SU-DHL-6 (cell line): ENCODE measurements around the gene STARD7.
"Not testable (repeated sequence)": the region's sequence is repeated elsewhere in the genome, so short reads cannot be mapped to it uniquely, and the experiment has no call there.

Source experiments
- EZH2phosphoT487 ChIP-seq: fragments of 200-600 bp; sonication (generic), shearing (Covaris generic); conservative IDR thresholded peaks from 2 replicates; pipeline ENCODE4 v1.6.1; 2018; ENCODE audit warnings: mild to moderate bottlenecking, antibody characterized with exemption, low read length, moderate library complexity, mixed read lengths
- TF ChIP-seq, protein P1 (sequence below): fragments of 200-600 bp; sonication (generic); IDR thresholded peaks from one replicate; pipeline ENCODE4 v1.5.1; 2017; ENCODE audit warnings: antibody characterized with exemption, mild to moderate bottlenecking, low read length, moderate library complexity; ENCODE audit not compliant: insufficient read depth, poor library complexity, severe bottlenecking

DNA sequence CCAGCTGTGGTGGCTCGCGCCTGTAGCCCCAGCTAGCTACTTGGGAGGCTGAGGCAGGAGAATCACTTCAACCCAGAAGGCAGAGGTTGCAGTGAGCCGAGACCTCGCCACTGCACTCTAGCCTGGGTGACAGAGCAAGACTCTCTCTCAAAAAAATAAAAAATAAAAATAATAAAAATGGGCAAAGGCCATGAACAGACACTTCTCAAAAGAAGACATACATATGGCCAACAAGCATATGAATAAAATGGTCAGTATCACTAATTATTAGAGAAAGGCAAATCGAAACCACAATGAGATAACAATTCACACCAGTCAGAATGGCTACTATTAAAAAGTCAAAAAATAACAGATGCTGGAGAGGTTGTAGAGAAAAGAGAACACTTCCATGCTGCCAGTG, 48.3 kb downstream of the STARD7 start:
- TF ChIP-seq, protein P1, sequence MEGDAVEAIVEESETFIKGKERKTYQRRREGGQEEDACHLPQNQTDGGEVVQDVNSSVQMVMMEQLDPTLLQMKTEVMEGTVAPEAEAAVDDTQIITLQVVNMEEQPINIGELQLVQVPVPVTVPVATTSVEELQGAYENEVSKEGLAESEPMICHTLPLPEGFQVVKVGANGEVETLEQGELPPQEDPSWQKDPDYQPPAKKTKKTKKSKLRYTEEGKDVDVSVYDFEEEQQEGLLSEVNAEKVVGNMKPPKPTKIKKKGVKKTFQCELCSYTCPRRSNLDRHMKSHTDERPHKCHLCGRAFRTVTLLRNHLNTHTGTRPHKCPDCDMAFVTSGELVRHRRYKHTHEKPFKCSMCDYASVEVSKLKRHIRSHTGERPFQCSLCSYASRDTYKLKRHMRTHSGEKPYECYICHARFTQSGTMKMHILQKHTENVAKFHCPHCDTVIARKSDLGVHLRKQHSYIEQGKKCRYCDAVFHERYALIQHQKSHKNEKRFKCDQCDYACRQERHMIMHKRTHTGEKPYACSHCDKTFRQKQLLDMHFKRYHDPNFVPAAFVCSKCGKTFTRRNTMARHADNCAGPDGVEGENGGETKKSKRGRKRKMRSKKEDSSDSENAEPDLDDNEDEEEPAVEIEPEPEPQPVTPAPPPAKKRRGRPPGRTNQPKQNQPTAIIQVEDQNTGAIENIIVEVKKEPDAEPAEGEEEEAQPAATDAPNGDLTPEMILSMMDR = not testable (repeated sequence)
- not testable (repeated sequence) for TF ChIP-seq EZH2phosphoT487
